HG03095 (cell line): Measurements from ENCODE around the gene SPAG7.
"Not testable (repeated sequence)": the region's sequence is repeated elsewhere in the genome, so short reads cannot be mapped to it uniquely, and the experiment has no call there.

Experiments used
- ATAC-seq: cut with Tn5 transposase; IDR thresholded peaks from one replicate; pipeline ENCODE4 v1.9.1; 2021; ENCODE audit warnings: moderate library complexity; ENCODE audit not compliant: unreplicated experiment

Gene SPAG7

GRCh38 chr17:4938688-4939545 is 28.7 kb downstream of the SPAG7 start:
- no peak for ATAC-seq

GRCh38 chr17:4938069-4938491 is 29.5 kb downstream of the SPAG7 start:
- no peak for ATAC-seq

GRCh38 chr17:4937553-4937952 is 30.1 kb downstream of the SPAG7 start:
- no peak for ATAC-seq

- ATAC-seq: no peak
Measured at GRCh38 chr17:4936436-4936835, 31.2 kb downstream of the SPAG7 start.

GRCh38 chr17:4935650-4936049 is 32.0 kb downstream of the SPAG7 start:
- no peak for ATAC-seq

- ATAC-seq: no peak
Measured at GRCh38 chr17:4934173-4934979, 33.2 kb downstream of the SPAG7 start.

- no peak for ATAC-seq
Measured at GRCh38 chr17:4933646-4934045, 34.0 kb downstream of the SPAG7 start.

GRCh38 chr17:4932756-4933155 is 34.9 kb downstream of the SPAG7 start:
- no peak for ATAC-seq

- ATAC-seq: no peak
Measured at GRCh38 chr17:4931963-4932362, 35.7 kb downstream of the SPAG7 start, which contains the start of gene GP1BA. Gene GP1BA (plus strand): TSS chr17:4932277. CDS start chr17:4932605, 328 bp downstream.

GRCh38 chr17:4928881-4929280 is 38.7 kb downstream of the SPAG7 start:
- no peak for ATAC-seq

- not testable (repeated sequence) for ATAC-seq
Measured at GRCh38 chr17:4926577-4927335, 40.9 kb downstream of the SPAG7 start.

- ATAC-seq: no peak
Measured at GRCh38 chr17:4921320-4921719, 46.3 kb downstream of the SPAG7 start.

GRCh38 chr17:4920351-4921048 is 47.1 kb downstream of the SPAG7 start:
- ATAC-seq: no peak

- no peak for ATAC-seq
Measured at GRCh38 chr17:4919511-4920047, 48.0 kb downstream of the SPAG7 start.

- not testable (repeated sequence) for ATAC-seq
Measured at GRCh38 chr17:4914551-4914950, 53.1 kb downstream of the SPAG7 start.

- ATAC-seq: no peak
Measured at GRCh38 chr17:4913994-4914393, 53.6 kb downstream of the SPAG7 start.
